GM23248 (cell line): ENCODE data around the gene CDH13.

Source experiments
- EZH2 ChIP-seq: fragments of 200-600 bp; sonication (generic); IDR thresholded peaks from 2 replicates; pipeline ENCODE4 v1.6.1; 2018; ENCODE audit warnings: antibody characterized with exemption, mild to moderate bottlenecking; ENCODE audit not compliant: insufficient read depth, poor library complexity, severe bottlenecking
- EZH2phosphoT487 ChIP-seq: fragments of 200-600 bp; sonication (generic); IDR thresholded peaks from 2 replicates; pipeline ENCODE4 v1.6.1; 2018; ENCODE audit warnings: antibody characterized with exemption, moderate library complexity, mild to moderate bottlenecking, low read depth; ENCODE audit not compliant: insufficient read depth

DNA sequence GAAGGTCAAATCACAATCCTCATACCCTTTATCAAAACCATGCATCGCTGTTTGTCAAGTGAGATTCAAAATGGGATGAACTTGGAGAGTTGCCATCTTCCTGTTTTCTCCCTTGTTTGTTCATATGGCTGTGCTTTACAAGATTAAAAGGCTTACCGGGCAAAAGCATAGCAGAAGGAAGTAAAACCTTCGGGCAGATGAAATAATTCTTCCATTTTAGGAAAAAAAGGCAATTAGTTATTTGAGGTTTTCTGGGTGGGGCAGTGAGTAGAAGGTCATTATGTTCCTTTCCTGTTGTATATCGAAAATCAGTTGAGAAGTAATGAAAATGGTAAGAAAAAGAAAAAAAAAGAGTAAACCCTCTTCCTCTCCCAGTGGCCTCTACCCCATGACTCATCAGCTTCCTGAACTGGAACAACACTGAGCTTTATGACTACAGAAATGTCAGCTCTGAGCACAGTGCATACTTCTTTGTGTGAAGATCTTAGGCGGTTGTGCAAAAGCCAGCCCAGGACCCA lies 369.2 kb downstream of the CDH13 start:
- TF ChIP-seq EZH2 (no peak), EZH2phosphoT487 (no peak)
